Liver (tissue), 9 donors: ENCODE results near the gene TMEM86B. TPM values are rescaled to one million over a fixed set of nuclear protein-coding genes. Genes with fewer than 3 reads are reported as not detected.

Experiments
- DNase-seq: peaks from one replicate; pipeline ENCODE4 v3.0.0-alpha.2; 2017; ENCODE audit warnings: low spot score
- H3K27ac ChIP-seq, 2 donors: one replicate each; pipeline ENCODE4 v1.7.0; 2013; ENCODE audit warnings: inconsistent platforms in 2 of 2, low read length in 2 of 2, control low read depth in 1 of 2, low read depth in 1 of 2, mild to moderate bottlenecking in 1 of 2
- H3K27me3 ChIP-seq, 4 donors: one replicate each; pipeline versions ENCODE4 v1.6.1 to v1.7.0; 2013; ENCODE audit warnings: low read length in 3 of 4, inconsistent platforms in 1 of 4, mild to moderate bottlenecking in 1 of 4, moderate library complexity in 1 of 4; ENCODE audit not compliant: control insufficient read depth in 4 of 4, insufficient read depth in 4 of 4
- H3K36me3 ChIP-seq, 4 donors: one replicate each; pipeline versions ENCODE4 v1.6.1 to v1.7.0; 2013; ENCODE audit warnings: low read length in 3 of 4, mild to moderate bottlenecking in 3 of 4, low read depth in 1 of 4, moderate library complexity in 1 of 4; ENCODE audit not compliant: control insufficient read depth in 4 of 4, insufficient read depth in 3 of 4
- H3K4me1 ChIP-seq, 4 donors: one replicate each; pipeline versions ENCODE4 v1.6.1 to v1.7.0; 2013; ENCODE audit warnings: low read length in 3 of 4, mild to moderate bottlenecking in 3 of 4, moderate library complexity in 1 of 4; ENCODE audit not compliant: control insufficient read depth in 4 of 4, insufficient read depth in 4 of 4
- H3K4me3 ChIP-seq, 3 donors: one replicate each; pipeline versions ENCODE4 v1.6.1 to v1.7.0; 2013; ENCODE audit warnings: low read length in 3 of 3, control low read depth in 1 of 3, low read depth in 1 of 3, mild to moderate bottlenecking in 1 of 3
- H3K9ac ChIP-seq, 2 donors: one replicate each; pipeline ENCODE4 v1.7.0; 2013; ENCODE audit warnings: low read length in 2 of 2, mild to moderate bottlenecking in 2 of 2, moderate library complexity in 2 of 2, control low read depth in 1 of 2, low read depth in 1 of 2
- H3K9me3 ChIP-seq, 4 donors: one replicate each; pipeline versions ENCODE4 v1.6.1 to v1.7.0; 2013; ENCODE audit warnings: low read length in 3 of 4; ENCODE audit not compliant: control insufficient read depth in 4 of 4
- EGR1 ChIP-seq, 2 donors: IDR thresholded peaks; 2 replicates each; pipeline ENCODE4 v1.6.1; 2016 to 2018; ENCODE audit warnings: antibody characterized with exemption in 2 of 2, low read depth in 2 of 2
- FOXA1 ChIP-seq: IDR thresholded peaks from 2 replicates; pipeline ENCODE4 v1.6.1; 2016; ENCODE audit warnings: antibody characterized with exemption
- FOXA2 ChIP-seq: IDR thresholded peaks from 2 replicates; pipeline ENCODE4 v1.6.1; 2016; ENCODE audit warnings: antibody characterized with exemption
- GABPA ChIP-seq, 2 donors: IDR thresholded peaks in 1 of 2; conservative IDR thresholded peaks in 1 of 2; 2 replicates each; pipeline ENCODE4 v1.6.1; 2016; ENCODE audit warnings: antibody characterized with exemption in 2 of 2, mild to moderate bottlenecking in 1 of 2, moderate library complexity in 1 of 2
- HNF4A ChIP-seq, 2 donors: conservative IDR thresholded peaks; 2 replicates each; pipeline ENCODE4 v1.6.1; 2016; ENCODE audit warnings: antibody characterized with exemption in 2 of 2, mild to moderate bottlenecking in 2 of 2
- HNF4G ChIP-seq: IDR thresholded peaks from 2 replicates; pipeline ENCODE4 v1.6.1; 2016; ENCODE audit warnings: antibody characterized with exemption
- JUND ChIP-seq, 2 donors: IDR thresholded peaks; 2 replicates each; pipeline ENCODE4 v1.6.1; 2016; ENCODE audit warnings: antibody characterized with exemption in 2 of 2
- MAX ChIP-seq: IDR thresholded peaks from 2 replicates; pipeline ENCODE4 v1.6.1; 2016; ENCODE audit warnings: antibody characterized with exemption
- NR2F2 ChIP-seq: IDR thresholded peaks from 2 replicates; pipeline ENCODE4 v1.6.1; 2016; ENCODE audit warnings: antibody characterized with exemption
- RAD21 ChIP-seq, 2 donors: IDR thresholded peaks; 2 replicates each; pipeline ENCODE4 v1.6.1; 2016; ENCODE audit warnings: antibody characterized with exemption in 2 of 2, mild to moderate bottlenecking in 2 of 2
- REST ChIP-seq: IDR thresholded peaks from 2 replicates; pipeline ENCODE4 v1.6.1; 2016; ENCODE audit warnings: antibody characterized with exemption, mild to moderate bottlenecking
- RXRA ChIP-seq, 2 donors: IDR thresholded peaks; 2 replicates each; pipeline ENCODE4 v1.6.1; 2017 to 2018; ENCODE audit warnings: antibody characterized with exemption in 2 of 2, mild to moderate bottlenecking in 1 of 2
- SP1 ChIP-seq: IDR thresholded peaks from 2 replicates; pipeline ENCODE4 v1.6.1; 2018; ENCODE audit warnings: antibody characterized with exemption, mild to moderate bottlenecking
- TAF1 ChIP-seq: conservative IDR thresholded peaks from 2 replicates; pipeline ENCODE4 v1.6.1; 2016; ENCODE audit warnings: antibody characterized with exemption, mild to moderate bottlenecking
- YY1 ChIP-seq: IDR thresholded peaks from 2 replicates; pipeline ENCODE4 v1.6.1; 2016; ENCODE audit warnings: antibody characterized with exemption, mild to moderate bottlenecking
- WGBS: extraction: QIAGEN DNeasy Blood & Tissue Kit; methylation state at CpG from one replicate; pipeline ENCODE4 v1.1.7; 2013; 5-methylcytosine and 5-hydroxymethylcytosine counted together
- polyA plus RNA-seq, 2 donors: library from polyadenylated mRNA; stranded (reverse) in 1 of 2; unstranded in 1 of 2; fragments of 200-250 nt in 1 of 2; fragments of >200 nt in 1 of 2; fragmentation: Nextera tagmentation in 1 of 2; extraction: Ambion mirVana in 1 of 2; gene quantifications; one replicate each; pipeline versions ENCODE4 v1.2.1 to v1.2.3, GENCODE V29; 2013 to 2015
- total RNA-seq, 2 donors: library from RNA; depleted of rRNA; stranded (reverse); fragments of >200 nt; gene quantifications; one replicate each; pipeline ENCODE4 v1.2.3, GENCODE V29; 2014
- TF ChIP-seq, protein P1 (sequence below): fragments of 150-350 bp; IDR thresholded peaks from 2 replicates; pipeline ENCODE4 v1.5.1; 2017; ENCODE audit warnings: improper control_type of control experiment, low read depth, low read length; ENCODE audit not compliant: missing input control
- TF ChIP-seq, protein P2 (sequence below): IDR thresholded peaks from 2 replicates; pipeline ENCODE4 v1.6.1; 2016; ENCODE audit warnings: antibody characterized with exemption
- TF ChIP-seq, protein P3 (sequence below): IDR thresholded peaks from 2 replicates; pipeline ENCODE4 v1.6.1; 2016; ENCODE audit warnings: antibody characterized with exemption
- donor health status: healthy.
- donor health status: healthy.
- donor health status: healthy.
- donor health status: healthy.
- donor health status: healthy.

Gene TMEM86B
- total and polyA plus RNA-seq, 4 donors, result 4.8 to 20.1 (median 16.6) TPM

- Histone ChIP-seq H3K27ac (no peak overlapping the region), H3K4me3 (no peak overlapping the region), H3K27me3 (no peaks in the 10 kb centered on the region), H3K9ac (no peak overlapping the region), H3K9me3 (no peaks in the 10 kb centered on the region), H3K4me1 (no peaks in the 10 kb centered on the region), H3K36me3 (peaks cover 45 to 93% (median 53%) of the 10 kb centered on the region in 4 donors)
- 98% methylated on average over 6 of the region's 6 CpGs for WGBS
- TF ChIP-seq HNF4G, result no peak
- TF ChIP-seq GABPA (IDR thresholded peaks at IDR 0.05 in 1 of 2, conservative IDR thresholded peaks at IDR 0.05 in 1 of 2), result no peak
- TF ChIP-seq JUND (IDR thresholded peaks at IDR 0.05), result no peak
- TF ChIP-seq FOXA2, result no peak
- no peak for TF ChIP-seq EGR1 (IDR thresholded peaks at IDR 0.05; ENCODE audit: low read depth in 2 of 2)
- no peak for TF ChIP-seq MAX
- no peak for TF ChIP-seq NR2F2
- TF ChIP-seq, protein P1, sequence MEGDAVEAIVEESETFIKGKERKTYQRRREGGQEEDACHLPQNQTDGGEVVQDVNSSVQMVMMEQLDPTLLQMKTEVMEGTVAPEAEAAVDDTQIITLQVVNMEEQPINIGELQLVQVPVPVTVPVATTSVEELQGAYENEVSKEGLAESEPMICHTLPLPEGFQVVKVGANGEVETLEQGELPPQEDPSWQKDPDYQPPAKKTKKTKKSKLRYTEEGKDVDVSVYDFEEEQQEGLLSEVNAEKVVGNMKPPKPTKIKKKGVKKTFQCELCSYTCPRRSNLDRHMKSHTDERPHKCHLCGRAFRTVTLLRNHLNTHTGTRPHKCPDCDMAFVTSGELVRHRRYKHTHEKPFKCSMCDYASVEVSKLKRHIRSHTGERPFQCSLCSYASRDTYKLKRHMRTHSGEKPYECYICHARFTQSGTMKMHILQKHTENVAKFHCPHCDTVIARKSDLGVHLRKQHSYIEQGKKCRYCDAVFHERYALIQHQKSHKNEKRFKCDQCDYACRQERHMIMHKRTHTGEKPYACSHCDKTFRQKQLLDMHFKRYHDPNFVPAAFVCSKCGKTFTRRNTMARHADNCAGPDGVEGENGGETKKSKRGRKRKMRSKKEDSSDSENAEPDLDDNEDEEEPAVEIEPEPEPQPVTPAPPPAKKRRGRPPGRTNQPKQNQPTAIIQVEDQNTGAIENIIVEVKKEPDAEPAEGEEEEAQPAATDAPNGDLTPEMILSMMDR, result no peak
- TF ChIP-seq, protein P2, sequence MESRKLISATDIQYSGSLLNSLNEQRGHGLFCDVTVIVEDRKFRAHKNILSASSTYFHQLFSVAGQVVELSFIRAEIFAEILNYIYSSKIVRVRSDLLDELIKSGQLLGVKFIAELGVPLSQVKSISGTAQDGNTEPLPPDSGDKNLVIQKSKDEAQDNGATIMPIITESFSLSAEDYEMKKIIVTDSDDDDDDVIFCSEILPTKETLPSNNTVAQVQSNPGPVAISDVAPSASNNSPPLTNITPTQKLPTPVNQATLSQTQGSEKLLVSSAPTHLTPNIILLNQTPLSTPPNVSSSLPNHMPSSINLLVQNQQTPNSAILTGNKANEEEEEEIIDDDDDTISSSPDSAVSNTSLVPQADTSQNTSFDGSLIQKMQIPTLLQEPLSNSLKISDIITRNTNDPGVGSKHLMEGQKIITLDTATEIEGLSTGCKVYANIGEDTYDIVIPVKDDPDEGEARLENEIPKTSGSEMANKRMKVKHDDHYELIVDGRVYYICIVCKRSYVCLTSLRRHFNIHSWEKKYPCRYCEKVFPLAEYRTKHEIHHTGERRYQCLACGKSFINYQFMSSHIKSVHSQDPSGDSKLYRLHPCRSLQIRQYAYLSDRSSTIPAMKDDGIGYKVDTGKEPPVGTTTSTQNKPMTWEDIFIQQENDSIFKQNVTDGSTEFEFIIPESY, result no peak
- no peak for TF ChIP-seq HNF4A (conservative IDR thresholded peaks at IDR 0.05)
- no peak for TF ChIP-seq SP1
- TF ChIP-seq RAD21 (IDR thresholded peaks at IDR 0.05), result no peak
- TF ChIP-seq RXRA (IDR thresholded peaks at IDR 0.05), result no peak
- no peak for TF ChIP-seq REST
- TF ChIP-seq TAF1, result no peak
- TF ChIP-seq FOXA1, result no peak
- TF ChIP-seq, protein P3, sequence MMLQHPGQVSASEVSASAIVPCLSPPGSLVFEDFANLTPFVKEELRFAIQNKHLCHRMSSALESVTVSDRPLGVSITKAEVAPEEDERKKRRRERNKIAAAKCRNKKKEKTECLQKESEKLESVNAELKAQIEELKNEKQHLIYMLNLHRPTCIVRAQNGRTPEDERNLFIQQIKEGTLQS, result no peak
- no peak for TF ChIP-seq YY1
- DNase-seq, result no peak
These were observed 12.1 kb upstream of the TMEM86B start for GRCh38 chr19:55240713-55241020.

DNA sequence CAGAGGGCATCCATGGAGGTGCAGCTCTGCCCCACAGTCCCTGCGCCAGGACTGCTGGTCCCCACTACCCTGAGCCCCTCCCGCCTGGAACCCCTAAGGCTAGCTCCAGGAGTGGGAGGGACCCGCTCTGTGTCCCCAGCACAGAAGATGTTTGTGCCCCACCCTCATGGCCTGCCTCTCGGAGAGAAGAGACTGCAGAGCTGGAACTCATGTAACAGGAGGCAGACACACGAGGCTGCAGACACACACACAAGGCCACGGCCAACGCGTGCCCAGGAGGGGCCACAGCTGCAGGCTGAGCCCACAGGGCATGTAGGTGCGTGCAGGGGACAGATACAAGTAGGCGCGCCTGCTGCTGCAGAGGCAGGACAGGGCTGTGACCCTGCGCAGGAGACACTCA is 10.4 kb upstream of the TMEM86B start:
- H3K27ac ChIP-seq, result no peak overlapping the region
- WGBS, result 96% methylated on average over 12 of the region's 12 CpGs
- TF ChIP-seq, protein P3, result no peak
- TF ChIP-seq RXRA (IDR thresholded peaks at IDR 0.05) (no peak), JUND (IDR thresholded peaks at IDR 0.05) (no peak), YY1 (no peak), REST (no peak), FOXA2 (no peak), HNF4A (conservative IDR thresholded peaks at IDR 0.05) (no peak), FOXA1 (no peak), EGR1 (IDR thresholded peaks at IDR 0.05; ENCODE audit: low read depth in 2 of 2) (no peak), RAD21 (IDR thresholded peaks at IDR 0.05) (no peak), TAF1 (no peak), SP1 (no peak), HNF4G (no peak), NR2F2 (no peak)
- TF ChIP-seq, protein P2, result no peak
- no peak for DNase-seq
- no peaks in the 10 kb centered on the region for H3K9me3 ChIP-seq
- no peak overlapping the region for H3K9ac ChIP-seq
- peaks cover 44 to 90% (median 53%) of the 10 kb centered on the region in 4 donors for H3K36me3 ChIP-seq
- no peak overlapping the region for H3K4me3 ChIP-seq
- H3K27me3 ChIP-seq, result no peaks in the 10 kb centered on the region
- H3K4me1 ChIP-seq, result no peaks in the 10 kb centered on the region
